IMR-90 (cell line): ENCODE data around the gene HK3. TPM values are rescaled to one million over a fixed set of nuclear protein-coding genes. Genes with fewer than 3 reads are reported as not detected.

ENCODE experiments used
- ATAC-seq: fragments of 200-7000 bp; cut with Tn5 transposase; 2 replicates; pipeline ENCODE4 v1.9.1; 2020; ENCODE audit warnings: low read depth, mild to moderate bottlenecking, moderate library complexity
- BruUV-seq: library from RNA; stranded (reverse); fragments of 400-500 nt; replicated peaks from 2 replicates; lab custom pipeline; 2021; lab: Mats Ljungman, UMichigan
- CTCF ChIA-PET: fragments of 300-600 bp; formaldehyde crosslinking; extraction: SDS; loops from one replicate; lab custom pipeline; 2021; ENCODE audit warnings: antibody characterized with exemption; lab: Yijun Ruan, JAX
- POLR2A ChIA-PET: fragments of 300-600 bp; sonication (Branson Sonifier 250); formaldehyde crosslinking; loops from one replicate; lab custom pipeline; 2022; ENCODE audit warnings: antibody characterized with exemption; ENCODE audit not compliant: unreplicated experiment; lab: Charles Lee
- DNase-seq: peaks from one replicate; pipeline ENCODE4 v3.0.0; 2013
- H2AFZ ChIP-seq: replicated peaks from 2 replicates; pipeline ENCODE3; 2013; ENCODE audit warnings: low read length, mild to moderate bottlenecking; ENCODE audit not compliant: poor library complexity
- H2AK5ac ChIP-seq: 2 replicates; pipeline ENCODE4 v1.6.1; 2013; ENCODE audit warnings: low read depth, low read length, inconsistent platforms
- H2AK9ac ChIP-seq: replicated peaks from 2 replicates; pipeline ENCODE3; 2013; ENCODE audit warnings: mild to moderate bottlenecking, low read depth, low read length, moderate library complexity; ENCODE audit not compliant: poor library complexity
- H2BK120ac ChIP-seq: 2 replicates; pipeline ENCODE4 v1.6.1; 2013; ENCODE audit warnings: low read depth, low read length, inconsistent platforms
- H2BK15ac ChIP-seq: 3 replicates; pipeline ENCODE4 v1.6.1; 2013; ENCODE audit warnings: low read depth, low read length, inconsistent platforms
- H2BK20ac ChIP-seq: 2 replicates; pipeline ENCODE4 v1.6.1; 2013; ENCODE audit warnings: low read depth, mild to moderate bottlenecking, inconsistent platforms, low read length, moderate library complexity
- H2BK5ac ChIP-seq: 2 replicates; pipeline ENCODE4 v1.6.1; 2013; ENCODE audit warnings: mild to moderate bottlenecking, low read depth, low read length, inconsistent platforms; ENCODE audit not compliant: poor library complexity, severe bottlenecking
- H3K14ac ChIP-seq: replicated peaks from 2 replicates; pipeline ENCODE4 v1.6.1; 2013; ENCODE audit warnings: low read depth, low read length, inconsistent platforms
- H3K18ac ChIP-seq: 2 replicates; pipeline ENCODE4 v1.6.1; 2013; ENCODE audit warnings: low read depth, low read length, control low read depth
- H3K23ac ChIP-seq: 2 replicates; pipeline ENCODE4 v1.6.1; 2013; ENCODE audit warnings: low read depth, low read length, inconsistent platforms
- H3K27ac ChIP-seq: 2 replicates; pipeline ENCODE4 v1.5.1; 2013; ENCODE audit warnings: mild to moderate bottlenecking, control low read depth, low read length; ENCODE audit not compliant: insufficient read depth
- H3K27me3 ChIP-seq: 2 replicates; pipeline ENCODE4 v1.6.1; 2013; ENCODE audit warnings: low read length; ENCODE audit not compliant: control insufficient read depth, insufficient read depth
- H3K36me3 ChIP-seq: 2 replicates; pipeline ENCODE4 v1.6.1; 2013; ENCODE audit warnings: low read length, mixed read lengths; ENCODE audit not compliant: control insufficient read depth, insufficient read depth
- H3K4ac ChIP-seq: 2 replicates; pipeline ENCODE4 v1.6.1; 2013; ENCODE audit warnings: low read depth, low read length, inconsistent platforms
- H3K4me1 ChIP-seq: 2 replicates; pipeline ENCODE4 v1.6.1; 2013; ENCODE audit warnings: low read length, mixed read lengths; ENCODE audit not compliant: control insufficient read depth, insufficient read depth
- H3K4me2 ChIP-seq: 2 replicates; pipeline ENCODE4 v1.6.1; 2013; ENCODE audit warnings: low read depth, mild to moderate bottlenecking, control low read depth, low read length, moderate library complexity
- H3K4me3 ChIP-seq: 2 replicates; pipeline ENCODE4 v1.5.1; 2013; ENCODE audit warnings: low read depth, mild to moderate bottlenecking, control low read depth, low read length, moderate library complexity; ENCODE audit not compliant: insufficient read depth
- H3K56ac ChIP-seq: 2 replicates; pipeline ENCODE4 v1.6.1; 2013; ENCODE audit warnings: low read length, inconsistent platforms; ENCODE audit not compliant: insufficient read depth; ENCODE audit errors: extremely low read depth
- H3K79me1 ChIP-seq, 2 experiments: 2 replicates each; pipeline ENCODE4 v1.6.1; 2013; ENCODE audit warnings: low read length in 2 of 2, inconsistent platforms in 1 of 2, low read depth in 1 of 2
- H3K9ac ChIP-seq: 2 replicates; pipeline ENCODE4 v1.6.1; 2013; ENCODE audit warnings: low read depth, low read length, control low read depth
- H3K9me1 ChIP-seq: 2 replicates; pipeline ENCODE4 v1.6.1; 2013; ENCODE audit warnings: low read length, inconsistent platforms; ENCODE audit not compliant: insufficient read depth
- H3K9me3 ChIP-seq: 2 replicates; pipeline ENCODE4 v1.6.1; 2013; ENCODE audit warnings: low read length; ENCODE audit not compliant: control insufficient read depth, insufficient read depth
- H4K20me1 ChIP-seq: 2 replicates; pipeline ENCODE4 v1.6.1; 2013; ENCODE audit warnings: low read length, inconsistent platforms; ENCODE audit not compliant: insufficient read depth
- H4K5ac ChIP-seq: 2 replicates; pipeline ENCODE4 v1.6.1; 2013; ENCODE audit warnings: mild to moderate bottlenecking, low read depth, low read length, control low read depth
- H4K8ac ChIP-seq, 2 experiments: 2 replicates each; pipeline ENCODE4 v1.6.1; 2013; ENCODE audit warnings: low read depth in 2 of 2, low read length in 2 of 2, control low read depth in 1 of 2, inconsistent platforms in 1 of 2
- H4K91ac ChIP-seq: 2 replicates; pipeline ENCODE4 v1.6.1; 2013; ENCODE audit warnings: low read depth, low read length, inconsistent platforms; ENCODE audit not compliant: insufficient read depth
- CHD1 ChIP-seq: IDR thresholded peaks from 2 replicates; pipeline ENCODE4 v1.6.1; 2012; ENCODE audit warnings: low read depth, low read length, improper control_type of control experiment
- FOS ChIP-seq: fragments of 150-350 bp; IDR thresholded peaks from 2 replicates; pipeline ENCODE4 v1.6.1; 2016; ENCODE audit warnings: low read depth, low read length
- MXI1 ChIP-seq: IDR thresholded peaks from 2 replicates; pipeline ENCODE4 v1.6.1; 2012; ENCODE audit warnings: low read depth, mild to moderate bottlenecking, low read length, moderate library complexity, borderline replicate concordance
- RAD21 ChIP-seq: IDR thresholded peaks from 2 replicates; pipeline ENCODE4 v1.6.1; 2012; ENCODE audit warnings: low read length, improper control_type of control experiment
- RCOR1 ChIP-seq: IDR thresholded peaks from 2 replicates; pipeline ENCODE4 v1.6.1; 2012; ENCODE audit warnings: mild to moderate bottlenecking, low read length, improper control_type of control experiment; ENCODE audit not compliant: insufficient replicate concordance
- SMC3 ChIP-seq: fragments of 150-350 bp; IDR thresholded peaks from 2 replicates; pipeline ENCODE4 v1.6.1; 2016; ENCODE audit warnings: low read depth, mild to moderate bottlenecking, antibody characterized with exemption, low read length, moderate library complexity
- WGBS, 2 experiments: methylation state at CpG; one replicate each; pipeline versions ENCODE4 v1.1.5 to v1.1.7; 2013; ENCODE audit warnings: missing lambda C conversion rate in 2 of 2; ENCODE audit not compliant: insufficient read length in 1 of 2; ENCODE audit errors: extremely low coverage in 2 of 2; 5-methylcytosine and 5-hydroxymethylcytosine counted together
- dilution Hi-C: fragments of 300-500 bp; cut with HindIII; formaldehyde crosslinking; loops from one replicate; pipeline ENCODE4 v1.14.3; 2018; ENCODE audit warnings: low sequenced_read_pairs; ENCODE audit not compliant: unreplicated experiment
- in situ Hi-C: fragments of 300-500 bp; cut with MboI; formaldehyde crosslinking; loops from 3 replicates; pipeline ENCODE4 v1.14.3; 2019; ENCODE audit warnings: low sequenced_read_pairs, inconsistent platforms, mixed read lengths
- intact Hi-C: fragments of 100-400 bp; cut with micrococcal nuclease; formaldehyde crosslinking; loops from 2 replicates; pipeline ENCODE4 v1.10.0; 2022
- polyA plus RNA-seq, 3 experiments: library from polyadenylated mRNA; depleted of rRNA; stranded (reverse); fragments of >200 nt; gene quantifications; 2 replicates each; pipeline ENCODE4 v1.2.3, GENCODE V29; 2012; ENCODE audit warnings: low replicate concordance in 1 of 3
- total RNA-seq: library from RNA; depleted of rRNA; stranded (reverse); fragments of >200 nt; gene quantifications from 2 replicates; pipeline ENCODE4 v1.2.3, GENCODE V29; 2012

HK3 gene
- total and polyA plus RNA-seq, 2 of the 4 experiments (the other 2 are of a cell fraction) = not detected

DNA sequence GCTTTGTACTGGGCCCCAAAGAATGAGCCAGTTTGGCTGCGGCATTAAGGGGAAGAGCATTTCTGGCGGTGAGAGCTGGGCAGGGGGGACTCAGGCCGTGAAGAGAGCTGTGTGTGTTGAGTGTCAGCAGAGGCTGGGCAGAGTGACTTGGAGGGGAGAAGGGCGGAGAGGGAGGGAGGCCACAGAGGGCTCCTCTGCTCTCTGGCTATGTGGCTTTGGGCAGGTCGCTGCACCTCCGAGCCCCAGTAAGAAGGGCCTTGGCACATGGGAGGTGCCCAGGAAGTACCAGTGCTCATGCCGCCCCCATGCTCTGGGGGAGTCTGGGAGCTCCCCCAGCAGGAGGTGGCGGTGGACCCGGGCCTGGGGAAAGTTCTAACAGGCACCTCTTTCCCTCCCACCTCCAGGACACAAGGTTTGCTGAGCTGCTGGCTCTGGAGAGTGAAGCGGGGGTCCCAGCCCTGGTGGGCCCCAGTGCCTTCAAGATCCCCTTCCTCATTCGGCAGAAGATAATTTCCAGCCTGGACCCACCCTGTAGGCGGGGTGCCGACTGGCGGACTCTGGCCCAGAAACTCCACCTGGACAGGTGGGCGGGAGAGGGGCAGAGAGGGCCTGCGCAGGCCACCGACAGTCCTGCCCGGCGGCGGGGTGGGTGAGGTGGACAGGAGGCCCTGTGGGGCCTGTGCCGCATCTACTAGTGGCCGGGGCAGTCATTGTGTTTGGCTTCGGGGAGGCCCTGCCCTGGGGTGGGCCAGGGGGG lies 20.1 kb downstream of the HK3 start:
- H4K5ac ChIP-seq = no peak overlapping the region
- H2AK5ac ChIP-seq = no peak overlapping the region
- ChIA-PET POLR2A (no interaction called here), CTCF (no interaction called here)
- H3K4me2 ChIP-seq = no peak overlapping the region
- no peak overlapping the region for H3K18ac ChIP-seq
- no peak overlapping the region for H2AFZ ChIP-seq
- H4K91ac ChIP-seq = no peak overlapping the region
- H2BK120ac ChIP-seq = no peak overlapping the region
- ATAC-seq (no peak), DNase-seq (no peak)
- peaks cover 64% of the 10 kb centered on the region for H3K27me3 ChIP-seq
- H3K27ac ChIP-seq = no peak overlapping the region
- BruUV-seq = no TSS peak
- H2AK9ac ChIP-seq = no peak overlapping the region
- intact Hi-C loops = no loop called here
- no peak overlapping the region for H2BK15ac ChIP-seq
- no peak overlapping the region for H2BK20ac ChIP-seq
- TF ChIP-seq SMC3 = no peak
- TF ChIP-seq MXI1 = no peak
- TF ChIP-seq CHD1 = no peak
- no peak for TF ChIP-seq RAD21
- no peak for TF ChIP-seq RCOR1
- TF ChIP-seq FOS = no peak
- no peak overlapping the region for H3K14ac ChIP-seq
- H3K4me3 ChIP-seq = no peak overlapping the region
- no peak overlapping the region for H3K56ac ChIP-seq
- no peaks in the 10 kb centered on the region for H3K9me1 ChIP-seq
- no peaks in the 10 kb centered on the region for H4K20me1 ChIP-seq
- no peak overlapping the region for H4K8ac ChIP-seq
- no peaks in the 10 kb centered on the region for H3K4me1 ChIP-seq
- dilution Hi-C loops = no loop called here
- no peak overlapping the region for H3K9ac ChIP-seq
- no peaks in the 10 kb centered on the region for H3K79me1 ChIP-seq
- no peak overlapping the region for H3K23ac ChIP-seq
- no peaks in the 10 kb centered on the region for H3K36me3 ChIP-seq
- H3K9me3 ChIP-seq = no peaks in the 10 kb centered on the region
- in situ Hi-C loops = no loop called here
- 21% methylated on average over 3 of the region's 23 CpGs; no CpG with 5 or more reads in 1 of the 2 experiments for WGBS, 2 experiments
- no peak overlapping the region for H3K4ac ChIP-seq
- H2BK5ac ChIP-seq = no peak overlapping the region
